NOMO-1 treated with dmso at 0.1 percent for 144 hours (cell line): ENCODE results near the gene ARPC1B.

Experiments used
- DNase-seq: peaks from one replicate; lab custom pipeline; 2025; ENCODE audit not compliant: unreplicated experiment; lab: John Stamatoyannopoulos, UW

The ARPC1B gene

DNA sequence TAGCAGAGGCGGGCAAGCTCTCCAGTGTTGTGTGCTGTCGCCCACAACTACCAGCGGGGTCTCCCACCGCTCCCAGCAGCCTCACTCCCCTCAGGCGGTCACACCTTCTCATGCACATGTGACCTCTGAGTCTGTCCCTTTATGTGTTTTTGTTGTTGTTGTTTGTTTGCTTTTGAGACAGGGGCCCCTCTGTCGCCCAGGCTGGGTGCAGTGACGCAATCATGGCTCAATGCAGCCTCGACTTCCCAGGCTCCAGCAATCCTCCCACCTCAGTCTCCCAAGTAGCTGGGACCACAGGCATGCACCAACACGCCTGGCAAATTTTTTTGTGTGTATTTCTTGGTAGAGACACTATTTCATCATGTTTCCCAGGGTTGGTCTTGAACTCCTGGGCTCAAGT, 65.7 kb downstream of the ARPC1B start:
- DNase-seq, result no peak
